Parathyroid adenoma (tissue), 2 donors: ENCODE results near the gene SAT2.
"Not testable (repeated sequence)": the region's sequence is repeated elsewhere in the genome, so short reads cannot be mapped to it uniquely, and the experiment has no call there.

Experiments used
- H2AFZ ChIP-seq: fragments of 300-600 bp; sonication (generic); one replicate; pipeline ENCODE4 v1.7.0; 2017; ENCODE audit warnings: antibody characterized with exemption, mild to moderate bottlenecking
- H3K27ac ChIP-seq: fragments of 300-600 bp; sonication (generic); one replicate; pipeline ENCODE4 v1.7.0; 2017
- H3K27me3 ChIP-seq: fragments of 300-600 bp; sonication (generic); one replicate; pipeline ENCODE4 v1.7.0; 2017; ENCODE audit warnings: low read length; ENCODE audit not compliant: control insufficient read depth, insufficient read depth
- H3K36me3 ChIP-seq: fragments of 300-600 bp; sonication (generic); one replicate; pipeline ENCODE4 v1.7.0; 2017; ENCODE audit warnings: low read length; ENCODE audit not compliant: control insufficient read depth, insufficient read depth
- H3K4me1 ChIP-seq: fragments of 300-600 bp; sonication (generic); one replicate; pipeline ENCODE4 v1.7.0; 2017; ENCODE audit warnings: control low read depth
- H3K4me2 ChIP-seq: fragments of 300-600 bp; sonication (generic); one replicate; pipeline ENCODE4 v1.7.0; 2017; ENCODE audit warnings: low read length
- H3K4me3 ChIP-seq: fragments of 300-600 bp; sonication (generic); one replicate; pipeline ENCODE4 v1.7.0; 2017; ENCODE audit warnings: low read depth, low read length
- H3K79me2 ChIP-seq: fragments of 300-600 bp; sonication (generic); one replicate; pipeline ENCODE4 v1.7.0; 2017; ENCODE audit warnings: control low read depth
- H3K9ac ChIP-seq: fragments of 300-600 bp; sonication (generic); one replicate; pipeline ENCODE4 v1.7.0; 2017; ENCODE audit warnings: mild to moderate bottlenecking
- H3K9me3 ChIP-seq: fragments of 300-600 bp; sonication (generic); one replicate; pipeline ENCODE4 v1.7.0; 2017; ENCODE audit warnings: low read length; ENCODE audit not compliant: control insufficient read depth
- TF ChIP-seq, protein P1 (sequence below): fragments of 300-600 bp; sonication (generic); IDR thresholded peaks from one replicate; pipeline ENCODE4 v1.7.0; 2017; ENCODE audit warnings: antibody characterized with exemption, mild to moderate bottlenecking
- donor health status: primary hyperparathyroidism.

The SAT2 gene

DNA sequence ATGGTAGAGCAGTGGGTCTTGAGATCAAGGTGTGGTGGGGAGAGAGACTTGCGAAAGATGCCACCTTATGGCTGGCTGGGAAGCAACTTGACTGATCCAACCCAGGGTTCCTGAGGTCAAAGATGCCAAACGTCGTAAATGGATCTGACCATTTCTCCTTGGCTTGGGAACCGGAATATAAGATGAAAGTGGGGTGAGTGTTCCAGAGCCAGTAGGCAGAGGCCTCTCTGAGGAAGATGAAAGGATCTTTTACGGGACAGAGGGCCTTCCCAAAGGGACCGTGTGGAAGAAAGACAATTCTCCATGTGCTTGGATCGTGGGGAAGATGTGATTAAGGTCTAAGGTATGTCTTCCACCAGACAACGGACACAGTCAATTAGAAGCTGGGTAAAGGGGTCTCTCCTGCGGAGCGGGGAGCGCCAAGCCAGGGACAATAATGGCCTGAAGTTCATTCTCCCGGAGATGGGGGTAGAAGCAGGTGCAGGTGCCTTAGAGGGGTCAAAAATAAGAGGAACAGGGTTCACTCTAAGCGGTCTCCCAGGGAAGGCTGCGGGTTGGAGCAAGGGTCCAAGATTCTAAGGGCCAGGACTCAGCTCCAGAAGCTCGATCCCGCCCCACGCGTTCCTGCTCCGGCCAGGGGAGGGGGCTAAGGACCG is 13.7 kb downstream of the SAT2 start:
- TF ChIP-seq, protein P1, sequence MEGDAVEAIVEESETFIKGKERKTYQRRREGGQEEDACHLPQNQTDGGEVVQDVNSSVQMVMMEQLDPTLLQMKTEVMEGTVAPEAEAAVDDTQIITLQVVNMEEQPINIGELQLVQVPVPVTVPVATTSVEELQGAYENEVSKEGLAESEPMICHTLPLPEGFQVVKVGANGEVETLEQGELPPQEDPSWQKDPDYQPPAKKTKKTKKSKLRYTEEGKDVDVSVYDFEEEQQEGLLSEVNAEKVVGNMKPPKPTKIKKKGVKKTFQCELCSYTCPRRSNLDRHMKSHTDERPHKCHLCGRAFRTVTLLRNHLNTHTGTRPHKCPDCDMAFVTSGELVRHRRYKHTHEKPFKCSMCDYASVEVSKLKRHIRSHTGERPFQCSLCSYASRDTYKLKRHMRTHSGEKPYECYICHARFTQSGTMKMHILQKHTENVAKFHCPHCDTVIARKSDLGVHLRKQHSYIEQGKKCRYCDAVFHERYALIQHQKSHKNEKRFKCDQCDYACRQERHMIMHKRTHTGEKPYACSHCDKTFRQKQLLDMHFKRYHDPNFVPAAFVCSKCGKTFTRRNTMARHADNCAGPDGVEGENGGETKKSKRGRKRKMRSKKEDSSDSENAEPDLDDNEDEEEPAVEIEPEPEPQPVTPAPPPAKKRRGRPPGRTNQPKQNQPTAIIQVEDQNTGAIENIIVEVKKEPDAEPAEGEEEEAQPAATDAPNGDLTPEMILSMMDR, result no peak
- Histone ChIP-seq H2AFZ (peak overlapping the region; percentile 45), H3K4me1 (peaks cover 8% of the 10 kb centered on the region)

DNA sequence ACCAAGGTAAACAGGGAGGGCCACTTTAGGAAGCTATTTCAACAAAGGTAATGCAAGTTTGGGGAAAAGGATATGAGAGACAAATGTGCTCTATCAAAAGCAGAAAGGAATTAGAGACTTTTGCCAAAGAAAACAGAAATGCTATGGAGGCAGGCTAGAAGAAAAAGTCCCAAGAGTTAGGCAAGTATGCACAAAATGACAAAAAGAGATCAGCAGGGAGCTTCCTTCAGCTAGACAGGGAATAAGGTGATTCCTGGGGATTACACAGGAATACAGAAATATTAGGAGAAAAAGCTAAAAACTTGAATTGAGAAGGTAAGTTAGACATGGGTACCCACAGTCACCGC is 15.4 kb downstream of the SAT2 start:
- Histone ChIP-seq H2AFZ (no peak overlapping the region), H3K9ac (no peak overlapping the region), H3K4me3 (peak overlapping the region; percentile 45), H3K79me2 (peaks cover 46% of the 10 kb centered on the region), H3K4me1 (peaks cover 8% of the 10 kb centered on the region), H3K27me3 (no peaks in the 10 kb centered on the region), H3K4me2 (peak overlapping the region; percentile 52), H3K36me3 (no peaks in the 10 kb centered on the region), H3K27ac (no peak overlapping the region), H3K9me3 (no peaks in the 10 kb centered on the region)
- TF ChIP-seq, protein P1, result no peak

More for the DNA sequence above, 13.7 kb downstream of the SAT2 start:
- peaks cover 43% of the 10 kb centered on the region for H3K79me2 ChIP-seq
- no peaks in the 10 kb centered on the region for H3K9me3 ChIP-seq
- no peaks in the 10 kb centered on the region for H3K27me3 ChIP-seq
- peak overlapping the region; percentile 80 for H3K27ac ChIP-seq
- H3K36me3 ChIP-seq, result no peaks in the 10 kb centered on the region
- peak overlapping the region; percentile 84 for H3K4me3 ChIP-seq
- peak overlapping the region; percentile 81 for H3K4me2 ChIP-seq
- peak overlapping the region; percentile 39 for H3K9ac ChIP-seq

DNA sequence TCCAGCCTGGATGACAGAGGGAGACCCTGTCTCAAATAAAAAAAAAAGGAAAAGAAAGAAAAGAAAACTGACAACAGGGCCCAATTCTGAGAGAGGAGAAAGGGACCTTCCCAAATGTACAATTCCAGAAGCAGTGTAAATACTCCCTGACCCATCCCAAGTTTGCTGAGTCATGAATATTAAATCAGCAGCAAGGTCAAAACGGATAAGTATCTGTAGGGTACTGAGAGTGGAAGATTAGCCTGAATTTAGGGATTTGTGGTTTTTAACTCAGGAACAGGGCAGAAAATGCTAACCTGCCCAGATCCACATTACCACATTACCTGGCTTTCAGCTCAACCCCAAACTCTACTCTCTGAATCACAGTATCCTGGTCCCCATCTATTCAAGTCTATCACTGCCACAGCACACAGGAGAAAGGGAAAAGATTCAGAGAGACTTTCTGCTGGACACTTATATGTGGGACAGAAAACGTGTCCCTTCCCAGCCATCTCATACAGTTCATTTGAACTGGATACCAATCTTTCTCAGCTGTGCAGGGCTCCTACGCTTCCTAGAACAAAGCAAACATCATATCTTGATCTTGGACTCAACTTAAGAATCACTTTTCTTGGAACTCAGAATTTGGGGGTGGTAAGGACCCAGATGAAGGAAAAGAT is 15.9 kb downstream of the SAT2 start:
- H3K4me1 ChIP-seq, result peaks cover 8% of the 10 kb centered on the region
- no peak overlapping the region for H3K9ac ChIP-seq
- no peak overlapping the region for H2AFZ ChIP-seq
- no peaks in the 10 kb centered on the region for H3K9me3 ChIP-seq
- peak overlapping the region; percentile 52 for H3K4me2 ChIP-seq
- H3K27me3 ChIP-seq, result no peaks in the 10 kb centered on the region
- H3K27ac ChIP-seq, result no peak overlapping the region
- TF ChIP-seq, protein P1, result no peak
- H3K36me3 ChIP-seq, result no peaks in the 10 kb centered on the region
- H3K4me3 ChIP-seq, result peak overlapping the region; percentile 45
- H3K79me2 ChIP-seq, result peaks cover 50% of the 10 kb centered on the region

DNA sequence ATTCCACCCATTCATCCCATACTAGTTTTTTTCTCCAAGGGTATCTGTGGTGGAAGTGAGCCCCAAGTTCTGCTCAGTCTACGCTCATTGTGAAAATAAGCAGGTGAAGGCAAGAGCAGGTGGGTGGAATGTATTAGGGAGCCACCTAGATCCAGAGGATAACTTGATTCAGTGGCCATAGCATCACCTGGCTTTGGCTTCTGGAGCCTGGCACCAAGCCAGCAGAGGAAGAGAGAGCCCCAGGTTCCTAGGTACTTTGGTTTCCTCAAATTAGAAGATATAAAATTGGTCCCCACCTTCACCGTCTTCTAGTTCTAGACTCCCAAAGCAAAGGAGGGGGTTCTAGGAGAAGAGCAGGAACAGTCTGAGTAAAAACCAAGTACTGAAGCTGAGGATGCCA is 17.0 kb downstream of the SAT2 start:
- Histone ChIP-seq H3K36me3 (no peaks in the 10 kb centered on the region), H3K4me1 (peaks cover 8% of the 10 kb centered on the region), H3K4me2 (no peak overlapping the region), H3K9me3 (no peaks in the 10 kb centered on the region), H3K4me3 (no peak overlapping the region), H3K27me3 (no peaks in the 10 kb centered on the region), H3K9ac (no peak overlapping the region), H3K79me2 (peaks cover 52% of the 10 kb centered on the region), H2AFZ (no peak overlapping the region), H3K27ac (no peak overlapping the region)
- TF ChIP-seq, protein P1, result no peak

DNA sequence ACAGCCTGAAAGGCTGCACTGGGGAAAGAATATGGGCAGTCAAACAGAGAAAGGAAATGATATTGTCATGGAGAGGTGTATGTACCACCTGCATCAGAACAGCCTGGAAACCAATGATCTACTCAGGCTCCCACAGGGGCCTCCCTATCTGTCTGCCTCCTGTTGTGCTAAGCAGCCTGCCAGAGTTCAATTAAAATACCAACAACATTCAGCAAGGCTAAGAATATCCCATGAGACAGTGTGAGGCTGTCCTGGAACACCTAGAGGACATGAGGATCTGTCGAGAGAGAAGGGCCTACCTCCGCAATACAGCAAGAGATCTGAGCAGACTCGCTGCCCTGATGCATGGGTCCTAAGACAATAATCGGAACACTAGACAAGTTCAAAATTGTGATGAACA is 21.3 kb downstream of the SAT2 start:
- H3K36me3 ChIP-seq, result no peaks in the 10 kb centered on the region
- H3K9me3 ChIP-seq, result no peaks in the 10 kb centered on the region
- TF ChIP-seq, protein P1, result no peak
- H3K27ac ChIP-seq, result no peak overlapping the region
- H3K27me3 ChIP-seq, result no peaks in the 10 kb centered on the region
- no peak overlapping the region for H2AFZ ChIP-seq
- H3K4me1 ChIP-seq, result no peaks in the 10 kb centered on the region
- H3K9ac ChIP-seq, result no peak overlapping the region
- H3K4me2 ChIP-seq, result no peak overlapping the region
- no peak overlapping the region for H3K4me3 ChIP-seq
- peaks cover 30% of the 10 kb centered on the region for H3K79me2 ChIP-seq

DNA sequence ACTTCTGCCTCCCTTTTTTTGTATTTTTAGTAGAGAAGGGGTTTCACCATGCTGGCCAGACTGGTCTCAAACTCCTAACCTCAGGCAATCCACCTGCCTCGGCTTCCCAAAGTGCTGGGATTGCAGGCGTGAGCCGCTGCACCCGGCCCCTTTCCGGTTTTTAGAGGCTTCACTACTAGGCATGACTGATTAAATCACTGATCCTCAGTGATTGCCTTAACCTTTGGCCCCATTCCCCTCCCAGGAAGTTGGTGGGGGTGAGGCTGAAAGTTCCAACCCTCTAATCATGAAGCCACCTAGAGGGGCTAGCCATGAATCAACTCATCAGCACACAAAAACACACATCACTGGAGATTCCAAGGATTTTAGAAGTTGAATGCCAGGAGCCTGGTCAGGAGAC is 30.1 kb downstream of the SAT2 start:
- not testable (repeated sequence) for H3K4me1 ChIP-seq, H3K9ac ChIP-seq, H3K4me2 ChIP-seq, H3K27ac ChIP-seq, H3K4me3 ChIP-seq, H2AFZ ChIP-seq, H3K9me3 ChIP-seq, H3K79me2 ChIP-seq, H3K27me3 ChIP-seq, H3K36me3 ChIP-seq
